GM12873 (cell line): ENCODE data around the gene DNAJC1.

ENCODE experiments used
- CTCF ChIP-seq: IDR thresholded peaks from 2 replicates; pipeline ENCODE4 v1.5.1; 2012; ENCODE audit warnings: low read depth, mild to moderate bottlenecking, moderate library complexity, low read length, control low read depth; ENCODE audit not compliant: insufficient read depth; ENCODE audit errors: missing control alignments

The DNAJC1 gene

GRCh38 chr10:21715531-21716195 is 287.9 kb downstream of the DNAJC1 start:
- TF ChIP-seq CTCF, result no peak

GRCh38 chr10:21712975-21713374 is 290.6 kb downstream of the DNAJC1 start:
- no peak for TF ChIP-seq CTCF

GRCh38 chr10:21707498-21707897 is 296.0 kb downstream of the DNAJC1 start:
- TF ChIP-seq CTCF, result no peak
